Measurements from ENCODE around the gene SLU7.

SLU7 gene

GRCh38 chr5:160399402-160400353 lies 19.2 kb downstream of the SLU7 start, which contains the start of gene FAM200C:
TSS of gene FAM200C (minus strand) at chr5:160400054. CDS start at chr5:160395490, 4,564 bp downstream.
- DNase-seq = peak; percentile 51 to 93 (median 89)

GRCh38 chr5:160398806-160399205 lies 20.1 kb downstream of the SLU7 start:
- DNase-seq = no peak

- DNase-seq = no peak
Measured at GRCh38 chr5:160397492-160397891, 21.4 kb downstream of the SLU7 start.

GRCh38 chr5:160395111-160395510 lies 23.8 kb downstream of the SLU7 start:
- peak in 1 of 14 donors; percentile 51 for DNase-seq

- peak in 1 of 14 donors; percentile 24 for DNase-seq
Measured at GRCh38 chr5:160390787-160391696, 27.8 kb downstream of the SLU7 start.

- no peak for DNase-seq
Measured at GRCh38 chr5:160387445-160387844, 31.4 kb downstream of the SLU7 start.

- no peak for DNase-seq
Measured at GRCh38 chr5:160385496-160385895, 33.4 kb downstream of the SLU7 start.

- no peak for DNase-seq
Measured at GRCh38 chr5:160384681-160385080, 34.2 kb downstream of the SLU7 start.

GRCh38 chr5:160382346-160382745 lies 36.5 kb downstream of the SLU7 start:
- DNase-seq = no peak

- DNase-seq = no peak
Measured at GRCh38 chr5:160380041-160380440, 38.8 kb downstream of the SLU7 start.

- DNase-seq = no peak
Measured at GRCh38 chr5:160379511-160379910, 39.4 kb downstream of the SLU7 start.

- no peak for DNase-seq
Measured at GRCh38 chr5:160378330-160378729, 40.6 kb downstream of the SLU7 start.

- no peak for DNase-seq
Measured at GRCh38 chr5:160377651-160378050, 41.2 kb downstream of the SLU7 start.

GRCh38 chr5:160376416-160376815 lies 42.5 kb downstream of the SLU7 start:
- no peak for DNase-seq

- DNase-seq = no peak
Measured at GRCh38 chr5:160375701-160376100, 43.2 kb downstream of the SLU7 start.

- DNase-seq = no peak
Measured at GRCh38 chr5:160375166-160375565, 43.7 kb downstream of the SLU7 start.

GRCh38 chr5:160371294-160371693 lies 47.6 kb downstream of the SLU7 start:
- DNase-seq = no peak

- no peak for DNase-seq
Measured at GRCh38 chr5:160370713-160371034, 48.2 kb downstream of the SLU7 start.

GRCh38 chr5:160369990-160370712 lies 48.7 kb downstream of the SLU7 start, which contains the start of gene C1QTNF2:
TSS of gene C1QTNF2 (minus strand) at chr5:160370626. CDS start at chr5:160355011, 15,615 bp downstream.
- peak in 5 of 14 donors; percentile 12 to 79 (median 20) for DNase-seq

- DNase-seq = no peak
Measured at GRCh38 chr5:160367885-160368284, 51.0 kb downstream of the SLU7 start.

GRCh38 chr5:160367261-160367660 lies 51.6 kb downstream of the SLU7 start:
- no peak for DNase-seq

- DNase-seq = no peak
Measured at GRCh38 chr5:160366230-160366629, 52.7 kb downstream of the SLU7 start.
